Glomerular visceral epithelial cell (primary cell): Measurements from ENCODE around the gene POLRMT.

Experiments used
- DNase-seq: peaks from one replicate; pipeline ENCODE4 v3.0.0-alpha.2; 2016; ENCODE audit errors: extremely low spot score

POLRMT gene

DNA sequence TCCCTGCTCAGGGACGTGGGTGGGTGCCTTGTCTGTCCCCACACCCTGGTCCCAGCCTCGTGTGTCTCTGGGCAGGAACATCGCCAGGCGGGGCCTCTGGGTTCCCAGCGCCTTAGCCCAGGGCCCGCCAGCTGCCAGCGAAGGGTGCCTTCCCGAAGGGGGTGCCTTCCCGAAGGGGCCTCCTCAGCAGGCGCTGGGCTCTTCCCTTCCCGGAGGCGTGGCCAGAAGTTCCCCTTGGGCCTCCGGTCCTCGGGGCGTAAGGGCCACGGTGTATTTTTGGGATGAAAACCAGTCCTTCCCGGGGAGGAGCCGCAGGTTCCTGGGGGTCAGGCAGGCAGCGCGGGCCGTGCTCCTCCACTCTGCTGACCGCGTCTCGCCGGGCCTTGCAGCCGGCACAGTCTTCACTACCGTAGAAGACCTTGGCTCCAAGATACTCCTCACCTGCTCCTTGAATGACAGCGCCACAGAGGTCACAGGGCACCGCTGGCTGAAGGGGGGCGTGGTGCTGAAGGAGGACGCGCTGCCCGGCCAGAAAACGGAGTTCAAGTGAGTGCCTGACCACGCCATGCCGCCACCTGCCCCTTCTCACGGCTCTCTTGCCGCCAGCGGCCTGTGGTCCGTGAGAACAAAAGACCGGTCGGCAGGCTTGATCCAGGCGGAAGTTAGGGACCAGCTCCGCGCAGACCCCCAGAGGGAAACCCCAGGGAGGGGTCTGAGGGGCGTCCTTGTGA, 54.1 kb downstream of the POLRMT start:
- no peak for DNase-seq

DNA sequence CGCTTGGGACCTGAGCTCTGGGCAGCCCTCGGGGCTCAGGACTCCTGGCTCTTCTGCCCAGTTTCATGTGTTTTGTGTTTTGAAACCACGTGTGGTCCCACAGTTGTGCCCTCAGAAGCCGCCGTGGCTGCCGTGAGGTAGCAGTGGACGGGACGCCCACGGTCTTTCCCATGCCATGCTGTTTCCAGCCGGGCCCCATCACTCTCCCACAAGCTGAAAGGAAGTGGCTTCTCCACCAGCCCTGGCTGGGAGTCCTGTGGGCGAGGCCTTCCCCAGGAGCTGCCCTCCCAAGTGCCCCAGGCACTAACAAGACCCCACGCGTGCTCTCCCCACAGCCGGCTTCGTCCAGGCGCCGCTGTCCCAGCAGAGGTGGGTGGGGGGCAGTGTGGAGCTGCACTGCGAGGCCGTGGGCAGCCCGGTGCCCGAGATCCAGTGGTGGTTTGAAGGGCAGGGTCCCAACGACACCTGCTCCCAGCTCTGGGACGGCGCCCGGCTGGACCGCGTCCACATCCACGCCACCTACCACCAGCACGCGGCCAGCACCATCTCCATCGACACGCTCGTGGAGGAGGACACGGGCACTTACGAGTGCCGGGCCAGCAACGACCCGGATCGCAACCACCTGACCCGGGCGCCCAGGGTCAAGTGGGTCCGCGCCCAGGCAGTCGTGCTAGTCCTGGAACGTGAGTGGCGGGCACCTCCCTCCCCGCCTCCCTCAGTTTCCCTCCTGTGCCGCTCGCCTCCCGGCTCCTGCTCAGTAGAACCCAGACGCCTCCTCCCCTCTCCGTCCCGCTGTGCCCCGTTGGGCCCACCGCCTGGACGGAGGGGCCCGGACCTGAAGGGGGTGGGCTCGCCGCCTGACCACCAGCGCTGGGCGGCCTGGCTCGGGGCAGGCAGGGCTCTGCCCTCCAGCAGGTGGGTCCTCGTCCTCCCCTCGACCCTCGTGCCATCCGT, 55.6 kb downstream of the POLRMT start:
- DNase-seq = no peak

DNA sequence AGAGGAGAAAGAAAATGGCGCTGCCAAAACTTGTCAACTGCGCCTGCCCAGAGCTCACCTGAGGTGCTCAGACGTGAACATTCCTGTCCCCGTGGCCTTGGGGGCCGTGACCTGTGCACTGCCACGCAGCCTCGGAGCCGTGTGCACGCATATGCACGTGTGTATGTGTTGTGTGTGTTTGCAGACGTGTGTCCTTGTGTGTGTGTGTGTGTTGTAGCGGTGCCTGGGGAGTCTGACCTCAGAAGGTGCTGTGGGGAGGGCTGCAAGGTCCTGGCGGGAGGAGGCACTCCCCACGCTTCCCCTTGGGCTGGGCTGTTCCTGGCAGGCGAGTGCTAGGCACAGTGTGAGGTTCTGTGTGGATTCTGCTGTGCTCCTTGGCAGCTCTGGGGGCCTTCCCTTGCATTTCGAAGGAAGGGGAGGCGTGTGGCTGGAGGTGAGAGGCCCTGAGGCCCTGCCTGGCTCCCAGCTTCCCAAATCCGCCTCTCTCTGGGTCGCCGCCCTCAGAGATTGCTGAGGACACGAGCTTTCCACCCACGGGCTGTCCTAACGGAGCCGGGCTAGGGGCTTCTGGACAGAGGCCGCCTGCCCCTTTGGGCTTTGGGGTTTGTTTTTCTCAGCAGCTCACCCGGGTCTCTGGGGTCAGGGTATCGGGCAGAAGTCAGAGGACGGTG, 56.4 kb downstream of the POLRMT start:
- no peak for DNase-seq

DNA sequence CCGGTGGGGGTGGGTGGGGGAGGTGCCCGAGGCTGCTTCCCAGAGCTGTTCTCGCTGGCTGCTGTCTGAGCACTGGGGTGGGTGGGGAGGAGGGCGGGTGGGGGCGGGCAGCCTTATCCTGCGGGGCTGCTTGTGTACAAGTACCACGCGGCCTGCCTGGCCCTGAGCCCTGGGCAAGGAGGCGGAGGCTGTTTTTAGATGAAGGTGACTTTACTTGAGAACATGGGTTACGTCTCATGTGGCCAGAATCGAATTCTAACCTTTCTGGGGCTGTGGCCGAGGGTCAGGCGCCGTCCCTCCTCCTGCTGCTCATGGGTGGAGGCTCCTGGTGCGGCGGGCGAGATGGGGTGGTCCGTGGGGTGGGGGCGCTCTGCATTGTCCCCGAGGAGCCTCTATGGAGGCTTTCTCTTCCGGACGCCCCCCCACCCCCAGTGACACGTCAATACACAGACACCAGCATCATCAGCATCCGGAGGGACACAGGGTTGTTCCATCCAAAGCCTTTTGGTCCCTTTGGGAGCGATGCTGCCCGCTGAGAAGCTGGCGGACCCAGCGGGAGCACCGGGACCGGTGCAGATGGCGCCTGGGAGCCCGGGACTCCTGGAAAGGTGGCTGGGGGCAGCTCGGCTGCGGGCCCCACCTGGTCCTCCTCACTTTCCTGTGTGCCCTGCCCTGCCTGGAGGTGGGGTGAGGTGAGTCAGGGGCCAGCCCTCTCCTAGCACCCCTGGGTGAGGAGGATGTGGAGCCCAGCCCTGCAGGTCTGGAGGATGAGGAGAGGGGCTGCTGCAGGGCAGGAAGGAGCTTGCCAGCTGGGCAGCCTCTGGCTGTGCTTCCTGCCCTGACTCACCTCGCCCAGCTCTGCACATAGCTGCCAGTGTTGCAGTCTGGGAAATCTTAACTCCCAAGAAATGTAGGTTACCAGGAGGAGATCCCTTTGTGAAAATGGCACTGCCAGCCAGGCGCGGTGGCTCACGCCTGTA, 57.5 kb downstream of the POLRMT start:
- DNase-seq = peak; percentile 77

DNA sequence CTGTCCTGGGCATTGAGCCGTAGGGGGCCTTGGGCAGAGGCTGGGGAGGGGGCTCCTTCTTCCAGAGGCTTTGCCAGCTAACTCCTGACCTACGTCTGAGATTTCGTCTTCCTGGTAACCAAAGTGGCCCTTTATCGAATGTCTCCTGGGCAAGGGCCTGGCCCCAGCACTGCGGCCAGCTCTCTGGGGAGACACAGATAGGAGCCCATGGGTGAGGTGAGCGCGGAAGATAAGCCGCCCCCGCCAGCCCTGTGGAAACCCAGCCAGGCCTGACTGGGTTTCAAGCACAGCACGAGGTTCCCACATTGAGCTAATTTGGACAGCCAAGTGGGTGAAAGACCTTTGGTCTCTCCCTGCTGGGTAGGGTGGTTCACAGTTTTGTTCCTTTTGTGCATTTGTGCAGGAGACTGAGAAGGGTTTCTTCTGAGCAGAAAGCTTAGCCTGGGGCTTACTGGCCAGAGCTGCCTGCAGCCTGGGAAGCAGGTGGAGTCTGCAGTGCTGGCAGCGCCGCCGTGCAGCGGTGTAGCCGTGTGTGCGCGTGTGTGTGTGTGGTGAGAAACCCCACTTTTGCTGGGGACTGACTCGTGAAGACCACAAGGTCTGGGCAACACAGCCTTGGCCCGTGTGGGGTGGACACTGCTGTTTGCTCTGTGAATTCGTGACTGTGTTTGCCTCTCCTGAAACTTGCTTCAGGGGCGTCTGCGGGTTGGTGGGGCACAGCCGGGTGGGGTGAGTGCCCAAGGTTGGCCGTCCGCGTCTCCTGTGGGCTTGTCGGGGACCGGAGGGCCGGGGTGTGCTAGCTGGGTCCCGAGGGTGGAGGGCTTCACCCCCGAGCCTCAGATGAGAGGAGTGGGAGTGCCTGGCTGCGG, 58.4 kb downstream of the POLRMT start:
- peak; percentile 61 for DNase-seq

DNA sequence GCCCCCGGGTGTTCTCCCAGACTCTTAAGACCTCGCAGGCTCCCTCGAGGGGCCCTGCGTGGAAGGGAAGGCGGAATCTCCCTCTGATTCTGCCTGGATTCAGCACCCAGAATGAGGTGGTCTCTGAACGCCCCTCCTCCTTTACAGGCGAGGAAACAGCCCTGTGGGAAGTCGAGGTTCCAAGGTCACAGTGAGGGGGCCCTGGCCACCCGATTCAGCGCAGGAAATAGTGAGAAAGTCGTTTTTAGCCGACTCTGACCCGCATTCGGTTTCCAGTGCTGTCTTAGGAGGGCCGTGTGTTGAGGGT, 59.9 kb downstream of the POLRMT start:
- DNase-seq = no peak

DNA sequence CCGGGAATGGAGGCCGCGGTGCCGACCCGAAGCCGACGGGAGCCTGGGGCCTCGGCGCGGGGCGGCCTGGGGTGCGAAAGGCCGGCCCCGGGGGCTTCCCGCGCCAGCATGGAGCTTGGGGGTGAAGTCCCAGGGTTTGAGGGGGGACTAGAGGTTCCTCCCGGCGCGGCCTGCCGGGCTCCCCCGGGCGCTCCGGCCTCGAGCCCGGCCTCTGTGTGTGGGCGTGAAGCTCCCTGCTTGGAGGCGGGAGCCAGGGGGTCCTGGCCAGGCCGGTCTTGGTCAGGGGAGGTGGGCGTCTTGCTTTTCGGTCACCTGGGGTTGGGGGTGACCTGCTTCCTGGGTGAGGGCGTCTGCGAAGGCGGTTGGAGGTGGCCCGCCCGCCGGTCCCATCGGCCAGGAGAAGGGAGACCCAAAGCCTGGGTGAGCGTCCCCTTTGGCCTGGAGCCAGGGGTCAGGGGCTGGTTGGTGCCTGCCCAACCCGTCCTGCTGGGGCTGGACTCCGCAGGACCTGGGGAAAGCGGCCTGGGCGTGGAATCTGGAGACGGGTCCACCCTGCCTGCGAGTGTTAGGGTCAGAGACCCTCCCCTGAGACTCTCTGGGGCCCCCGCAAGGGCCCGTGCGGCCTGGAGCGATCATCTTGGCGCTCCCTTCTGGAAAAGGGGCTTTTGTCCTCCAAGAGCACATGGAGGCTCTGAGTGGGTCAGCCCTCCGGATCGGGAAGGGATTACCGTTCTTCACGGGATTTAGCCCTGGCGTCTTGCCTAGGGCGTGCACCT, 60.4 kb downstream of the POLRMT start:
- peak; percentile 64 for DNase-seq

DNA sequence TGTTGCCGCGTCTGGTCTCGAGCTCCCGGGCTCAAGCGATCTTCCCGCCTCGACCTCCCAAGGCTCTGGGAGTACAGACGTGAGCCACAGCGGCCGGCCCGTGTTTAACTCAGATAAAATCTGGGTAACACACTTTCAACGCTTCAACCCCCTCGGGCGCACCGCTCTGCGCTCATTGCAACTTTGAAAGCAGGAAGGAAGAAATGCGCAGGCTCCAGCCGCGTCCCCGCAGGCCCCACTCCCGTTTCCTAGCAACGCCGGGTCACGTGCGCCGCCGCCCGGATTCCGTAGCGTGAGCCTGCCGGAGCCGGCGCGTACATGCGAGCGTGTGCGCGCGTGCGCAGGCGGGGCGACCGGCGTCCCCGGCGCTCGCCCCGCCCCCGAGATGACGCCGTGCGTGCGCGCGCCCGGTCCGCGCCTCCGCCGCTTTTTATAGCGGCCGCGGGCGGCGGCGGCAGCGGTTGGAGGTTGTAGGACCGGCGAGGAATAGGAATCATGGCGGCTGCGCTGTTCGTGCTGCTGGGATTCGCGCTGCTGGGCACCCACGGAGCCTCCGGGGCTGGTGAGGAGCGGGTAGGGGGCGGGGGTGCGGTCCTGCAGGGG, 61.1 kb downstream of the POLRMT start, which contains the start of gene BSG:
TSS of gene BSG (plus strand) at position 457 of the 603 bp plus-strand sequence. CDS start at position 496, 39 bp downstream.
- DNase-seq = peak; percentile 99

DNA sequence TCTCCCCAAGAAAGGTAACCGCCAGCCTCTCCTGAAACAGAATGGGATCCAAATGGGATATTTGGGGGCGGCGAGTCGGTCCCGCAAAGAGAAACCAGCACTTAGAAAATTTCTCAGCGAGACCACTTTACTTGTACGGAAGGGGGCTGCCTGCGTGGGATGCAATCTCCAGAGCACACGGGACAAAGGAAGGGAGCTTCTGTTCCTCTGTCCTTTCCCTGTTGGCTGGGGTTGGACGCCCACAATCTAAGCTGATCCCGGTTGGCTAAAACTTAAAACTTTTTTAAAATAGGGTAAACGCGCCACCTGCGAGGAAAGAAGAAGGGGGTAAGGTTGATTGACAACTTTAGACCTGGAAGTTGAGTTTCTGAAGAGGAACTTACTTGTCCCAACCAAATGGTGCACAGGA, 61.8 kb downstream of the POLRMT start:
- DNase-seq = peak; percentile 58

DNA sequence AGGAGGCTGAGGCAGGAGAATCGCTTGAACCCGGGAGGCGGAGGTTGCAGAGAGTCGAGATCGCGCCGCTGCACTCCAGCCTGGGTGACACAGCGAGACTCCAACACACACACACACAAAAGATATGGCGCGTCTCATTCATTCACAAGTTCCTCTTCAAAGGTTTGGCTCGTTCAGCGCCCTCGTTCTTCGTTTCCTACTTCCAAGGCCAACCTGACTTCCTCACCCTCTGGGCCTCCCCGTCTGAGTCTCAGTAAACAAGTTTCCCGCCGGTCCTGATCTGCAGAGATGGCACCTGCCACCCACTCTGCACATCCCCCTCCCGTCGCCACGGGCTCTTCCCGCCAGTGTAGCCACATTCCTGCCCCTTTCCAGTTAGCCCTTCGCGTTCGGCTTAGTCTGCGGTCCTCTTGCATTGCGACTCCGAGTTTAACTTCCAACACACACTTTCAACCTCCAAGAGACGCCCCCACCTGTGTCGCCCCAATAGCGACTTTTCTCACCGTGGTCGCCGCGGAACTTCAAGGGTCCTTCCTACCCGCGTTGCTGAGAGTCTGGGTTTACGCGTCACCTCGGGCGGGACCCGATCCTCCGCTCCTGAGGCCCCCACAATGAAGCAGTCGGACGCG, 62.3 kb downstream of the POLRMT start:
- peak; percentile 62 for DNase-seq

DNA sequence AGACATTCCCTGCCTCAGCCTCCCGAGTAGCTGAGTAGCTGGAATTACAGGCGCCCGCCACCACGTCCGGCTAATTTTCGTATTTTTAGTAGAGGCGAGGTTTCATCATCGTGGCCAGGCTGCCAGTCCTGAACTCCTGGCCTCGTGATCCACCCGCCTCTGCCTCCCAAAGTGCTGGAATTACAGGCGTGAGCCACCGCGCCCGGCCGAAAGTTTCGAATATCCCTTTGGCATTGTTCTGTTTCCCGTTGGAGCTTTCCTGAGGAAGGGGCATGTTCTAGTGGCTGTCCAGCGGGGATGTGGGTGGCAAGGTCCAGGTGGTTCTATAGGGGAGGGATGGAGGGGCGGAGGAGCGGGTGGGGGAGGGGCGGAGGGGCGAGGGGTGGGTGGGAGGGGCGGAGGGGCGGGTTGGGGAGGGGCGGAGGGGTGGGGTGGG, 63.1 kb downstream of the POLRMT start:
- DNase-seq = no peak

DNA sequence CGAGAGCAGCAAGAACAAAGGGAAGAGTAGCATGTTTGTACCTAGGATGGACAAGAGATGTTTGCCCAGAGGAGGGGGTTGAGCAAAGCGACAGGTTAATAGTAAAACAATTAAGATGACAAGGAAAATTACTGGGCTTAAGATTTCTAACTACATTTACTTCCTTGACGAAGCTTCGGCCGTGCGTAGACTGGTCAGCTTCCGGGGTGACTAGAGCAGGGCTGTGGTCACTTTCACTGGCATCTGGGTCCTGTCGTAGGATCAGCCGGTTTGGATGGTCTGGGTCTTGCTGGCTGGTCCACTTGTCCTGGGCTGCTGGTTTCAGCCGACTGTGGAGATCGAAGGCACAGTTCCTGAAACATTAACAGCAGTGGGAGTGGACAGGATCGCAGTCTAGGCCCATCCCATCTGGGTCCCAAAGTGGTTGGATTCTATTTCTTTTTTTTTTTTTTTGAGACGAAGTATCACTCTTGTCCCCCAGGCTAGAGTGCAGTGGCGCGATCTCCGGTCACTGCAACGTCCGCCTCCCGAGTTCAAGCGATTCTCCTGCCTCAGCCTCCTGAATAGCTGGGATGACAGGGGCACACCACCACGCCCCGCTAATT, 65.9 kb downstream of the POLRMT start:
- DNase-seq = no peak
